DMS79 (cell line): ENCODE data around the gene SSNA1.

ENCODE experiments used
- DNase-seq: peaks from one replicate; lab custom pipeline; 2025; lab: John Stamatoyannopoulos, UW

Gene SSNA1

GRCh38 chr9:137168573-137168903 lies 19.9 kb upstream of the SSNA1 start:
- DNase-seq = no peak

GRCh38 chr9:137168904-137169856 lies 19.3 kb upstream of the SSNA1 start:
- peak; percentile 77 for DNase-seq

- no peak for DNase-seq
Observed at GRCh38 chr9:137169896-137170358, 18.5 kb upstream of the SSNA1 start, which contains the start of gene LRRC26. Gene LRRC26 (minus strand): TSS chr9:137170051. CDS start chr9:137169943, 108 bp downstream.

- DNase-seq = no peak
Observed at GRCh38 chr9:137170486-137171148, 17.9 kb upstream of the SSNA1 start.

- no peak for DNase-seq
Observed at GRCh38 chr9:137171149-137171900, 17.2 kb upstream of the SSNA1 start.

- no peak for DNase-seq
Observed at GRCh38 chr9:137172901-137173795, 15.3 kb upstream of the SSNA1 start.

GRCh38 chr9:137173796-137174664 lies 14.4 kb upstream of the SSNA1 start:
- no peak for DNase-seq

- DNase-seq = no peak
Observed at GRCh38 chr9:137174722-137175293, 13.7 kb upstream of the SSNA1 start.

- DNase-seq = no peak
Observed at GRCh38 chr9:137175345-137175961, 13.0 kb upstream of the SSNA1 start.

- DNase-seq = no peak
Observed at GRCh38 chr9:137176302-137177182, 11.9 kb upstream of the SSNA1 start.

GRCh38 chr9:137178201-137178938 lies 10.1 kb upstream of the SSNA1 start:
- no peak for DNase-seq

- DNase-seq = no peak
Observed at GRCh38 chr9:137178939-137179630, 9.4 kb upstream of the SSNA1 start.

- DNase-seq = no peak
Observed at GRCh38 chr9:137179761-137180160, 8.7 kb upstream of the SSNA1 start.

GRCh38 chr9:137180491-137180890 lies 8.0 kb upstream of the SSNA1 start:
- no peak for DNase-seq

- DNase-seq = no peak
Observed at GRCh38 chr9:137181680-137182079, 6.8 kb upstream of the SSNA1 start.

- no peak for DNase-seq
Observed at GRCh38 chr9:137182836-137183235, 5.6 kb upstream of the SSNA1 start.

- no peak for DNase-seq
Observed at GRCh38 chr9:137183980-137184595, 4.4 kb upstream of the SSNA1 start.
